ENCODE results near the gene UCP2. TPM values are rescaled to one million over a fixed set of nuclear protein-coding genes. Genes with fewer than 3 reads are reported as not detected.

The UCP2 gene, protein sequence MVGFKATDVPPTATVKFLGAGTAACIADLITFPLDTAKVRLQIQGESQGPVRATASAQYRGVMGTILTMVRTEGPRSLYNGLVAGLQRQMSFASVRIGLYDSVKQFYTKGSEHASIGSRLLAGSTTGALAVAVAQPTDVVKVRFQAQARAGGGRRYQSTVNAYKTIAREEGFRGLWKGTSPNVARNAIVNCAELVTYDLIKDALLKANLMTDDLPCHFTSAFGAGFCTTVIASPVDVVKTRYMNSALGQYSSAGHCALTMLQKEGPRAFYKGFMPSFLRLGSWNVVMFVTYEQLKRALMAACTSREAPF
- total RNA-seq (100 to 1,000 TPM in 1 of 9 donors, 10 to 100 TPM in 8; 13.7 to 170 (median 19.7) TPM), polyA plus RNA-seq (10 to 100 TPM; 11.9 to 20.2 TPM)
- long read RNA-seq, donor 1, transcript UCP2-201 (8 exons, 2,113 nt), result major isoform, 7 of 7 reads
- long read RNA-seq, donor 1, partial matches to known transcripts, result 0 of 7 reads
- long read RNA-seq, donor 1, other reads (novel, unspliced or antisense), result 0 of 7 reads
- long read RNA-seq, donor 2, transcript UCP2-201 (8 exons, 2,113 nt), result major isoform, 23 of 25 reads
- long read RNA-seq, donor 2, partial matches to known transcripts, result 0 of 25 reads
- long read RNA-seq, donor 2, other reads (novel, unspliced or antisense), result 2 of 25 reads
- long read RNA-seq, donor 3, transcript UCP2-201 (8 exons, 2,113 nt), result major isoform, 11 of 15 reads
- long read RNA-seq, donor 3, partial matches to known transcripts, result 0 of 15 reads
- long read RNA-seq, donor 3, other reads (novel, unspliced or antisense), result 3 of 15 reads

DNA sequence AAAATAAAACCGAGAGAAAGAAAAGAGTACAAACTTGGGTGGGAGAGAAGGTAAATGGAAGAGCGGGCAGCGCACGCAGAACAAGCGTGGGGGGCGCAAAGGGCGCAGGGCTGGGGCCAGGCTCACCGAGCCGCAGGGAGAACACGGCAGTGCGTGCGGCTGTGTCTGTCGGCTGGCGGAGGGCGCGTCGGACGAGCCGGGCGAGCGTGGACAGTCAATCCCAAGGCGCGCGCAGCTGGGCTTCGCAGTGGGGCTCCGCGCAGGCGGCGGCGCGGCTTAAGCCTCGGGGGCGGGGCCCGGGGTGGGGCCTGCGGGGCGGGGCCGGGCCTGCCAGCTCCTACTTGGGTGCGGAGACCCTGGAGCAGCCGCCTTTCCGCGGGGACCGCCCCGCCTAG lies at the start of gene UCP2:
Gene UCP2 (minus strand): TSS at position 249 of the 395 bp plus-strand sequence. CDS start 4,465 bp downstream, outside the sequence.
- Histone ChIP-seq H3K4me3 (peak within 1 kb of the TSS; percentile 25 to 85 (median 62)), H3K4me1 (peaks cover 0 to 47% (median 14%) of the 10 kb centered on the region in 12 donors), H3K27me3 (no peaks in the 10 kb centered on the region), H3K36me3 (peaks cover 0 to 38% (median 4%) of the 10 kb centered on the region in 9 donors), H3K27ac (peak within 1 kb of the TSS; percentile 6 to 91 (median 84)), H3K9me3 (no peaks in the 10 kb centered on the region)
- peak; percentile 83 to 94 (median 87) for DNase-seq
- intact Hi-C loops (cut with DNase I), result loop anchor here in 4 of 10 donors (2.0 to 10.0 kb wide), 5 partner anchors 35 to 192 kb away; partner anchors contain the start of genes C2CD3 (in 2 of the 4) and PPME1 (in 2 of the 4)
- TF ChIP-seq POLR2A (IDR thresholded peaks at IDR 0.05), result no peak
- TF ChIP-seq, protein P1, sequence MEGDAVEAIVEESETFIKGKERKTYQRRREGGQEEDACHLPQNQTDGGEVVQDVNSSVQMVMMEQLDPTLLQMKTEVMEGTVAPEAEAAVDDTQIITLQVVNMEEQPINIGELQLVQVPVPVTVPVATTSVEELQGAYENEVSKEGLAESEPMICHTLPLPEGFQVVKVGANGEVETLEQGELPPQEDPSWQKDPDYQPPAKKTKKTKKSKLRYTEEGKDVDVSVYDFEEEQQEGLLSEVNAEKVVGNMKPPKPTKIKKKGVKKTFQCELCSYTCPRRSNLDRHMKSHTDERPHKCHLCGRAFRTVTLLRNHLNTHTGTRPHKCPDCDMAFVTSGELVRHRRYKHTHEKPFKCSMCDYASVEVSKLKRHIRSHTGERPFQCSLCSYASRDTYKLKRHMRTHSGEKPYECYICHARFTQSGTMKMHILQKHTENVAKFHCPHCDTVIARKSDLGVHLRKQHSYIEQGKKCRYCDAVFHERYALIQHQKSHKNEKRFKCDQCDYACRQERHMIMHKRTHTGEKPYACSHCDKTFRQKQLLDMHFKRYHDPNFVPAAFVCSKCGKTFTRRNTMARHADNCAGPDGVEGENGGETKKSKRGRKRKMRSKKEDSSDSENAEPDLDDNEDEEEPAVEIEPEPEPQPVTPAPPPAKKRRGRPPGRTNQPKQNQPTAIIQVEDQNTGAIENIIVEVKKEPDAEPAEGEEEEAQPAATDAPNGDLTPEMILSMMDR (IDR thresholded peaks at IDR 0.05), result no peak
- 1 to 3% (median 2%) methylated on average over 27 to 43 of the region's 43 CpGs for WGBS, 4 donors
- peak; percentile 76 to 93 (median 88) for ATAC-seq

DNA sequence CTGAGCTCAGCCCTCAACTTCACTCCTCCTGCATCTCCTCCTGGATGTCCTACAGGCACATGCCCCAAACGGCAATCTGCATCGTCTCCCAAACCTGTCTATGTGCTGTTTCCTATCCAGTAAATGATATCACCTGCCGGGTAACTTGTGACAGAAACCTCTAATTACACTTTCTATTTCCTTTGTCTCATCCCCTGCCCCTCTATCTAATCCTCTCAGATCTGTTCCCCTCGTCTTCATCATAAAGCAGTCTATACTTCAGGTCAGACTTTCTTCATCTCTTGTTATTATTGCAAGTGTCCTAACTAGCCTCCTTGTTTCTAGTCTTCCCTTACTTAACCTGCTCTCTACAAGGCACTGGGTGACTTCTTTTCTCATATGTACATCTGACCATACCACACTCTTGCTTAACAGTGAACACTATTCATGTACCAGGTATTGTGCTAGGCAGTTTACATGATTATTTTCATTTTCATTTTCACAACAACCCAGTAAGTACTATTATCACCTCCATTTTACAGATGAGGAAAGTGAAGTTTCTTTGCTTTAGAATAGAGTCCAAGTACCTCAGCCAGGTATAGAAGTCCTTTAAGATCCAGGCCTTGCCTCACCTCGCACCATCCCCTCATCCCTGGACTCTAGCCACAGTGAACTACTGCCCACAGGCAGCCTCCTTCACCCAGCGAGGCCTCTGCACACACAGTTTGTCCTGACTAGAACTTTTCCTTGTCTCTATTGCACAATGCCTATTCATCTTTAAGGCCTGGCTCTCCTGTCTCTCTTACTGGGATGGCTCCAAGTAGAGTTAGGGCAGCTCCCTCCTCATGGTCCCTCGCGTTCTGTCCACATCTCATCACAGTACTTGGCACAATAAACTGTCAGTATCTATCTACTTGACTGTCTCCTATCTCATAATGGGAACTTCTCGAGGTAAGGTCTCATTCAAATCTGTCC lies 48.4 kb upstream of the UCP2 start:
- peaks cover 0 to 85% (median 56%) of the 10 kb centered on the region in 9 donors for H3K36me3 ChIP-seq
- no peaks in the 10 kb centered on the region for H3K27me3 ChIP-seq
- no peak overlapping the region for H3K4me3 ChIP-seq
- ATAC-seq, result no peak
- no peaks in the 10 kb centered on the region for H3K9me3 ChIP-seq
- peaks cover 0 to 15% (median 0%) of the 10 kb centered on the region in 12 donors for H3K4me1 ChIP-seq
- WGBS, 4 donors, result 80 to 86% (median 83%) methylated on average over 9 of the region's 9 CpGs
- H3K27ac ChIP-seq, result peak overlapping the region in 1 of 12 donors; percentile 53
- intact Hi-C loops (cut with DNase I), result no loop called here
- DNase-seq, result no peak
- TF ChIP-seq POLR2A (IDR thresholded peaks at IDR 0.05), result no peak
- TF ChIP-seq, protein P1 (IDR thresholded peaks at IDR 0.05), result no peak

DNA sequence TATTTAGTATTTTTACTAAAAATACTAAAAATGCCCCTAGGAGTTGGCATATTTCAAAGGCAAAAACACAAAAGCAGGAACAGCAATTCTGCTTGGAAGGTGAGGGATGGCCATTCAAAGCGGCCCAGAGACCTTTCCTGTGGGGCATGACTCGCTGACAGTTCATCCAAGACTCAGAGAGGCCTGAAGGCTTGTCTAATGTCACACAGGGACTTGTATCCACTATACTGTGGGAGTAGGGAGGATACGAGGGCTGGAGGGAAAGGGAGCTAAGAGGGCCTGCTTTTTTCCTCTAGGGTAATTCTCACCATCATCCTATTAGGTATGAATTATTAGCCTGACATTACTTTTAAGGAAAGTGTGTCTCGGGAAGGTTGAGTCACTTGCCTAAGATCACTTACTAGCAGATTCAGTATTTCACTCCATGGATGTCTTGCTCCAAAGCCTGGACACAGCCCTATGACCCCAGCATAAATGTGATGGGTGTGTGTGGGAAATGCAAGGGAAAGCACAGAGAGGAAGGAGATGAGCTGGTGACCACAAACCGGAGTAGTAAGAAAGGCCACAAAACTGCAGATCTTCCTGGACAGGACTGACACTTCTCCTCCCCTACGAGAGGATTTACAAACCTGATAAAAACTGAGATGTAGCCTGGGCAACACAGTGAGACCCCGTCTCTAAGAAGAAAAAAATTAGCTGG lies 43.0 kb upstream of the UCP2 start:
- H3K4me3 ChIP-seq, result no peak overlapping the region
- intact Hi-C loops (cut with DNase I), result loop anchor here in 1 of 10 donors (10.0 kb wide), 1 partner anchor 61 kb away; no protein-coding TSS in a partner anchor
- peaks cover 0 to 54% (median 7%) of the 10 kb centered on the region in 9 donors for H3K36me3 ChIP-seq
- no peaks in the 10 kb centered on the region for H3K9me3 ChIP-seq
- H3K27me3 ChIP-seq, result no peaks in the 10 kb centered on the region
- peak overlapping the region in 1 of 12 donors; percentile 97 for H3K27ac ChIP-seq
- H3K4me1 ChIP-seq, result peaks cover 0 to 63% (median 2%) of the 10 kb centered on the region in 12 donors
- WGBS, 4 donors, result 87 to 94% (median 92%) methylated on average over 7 of the region's 7 CpGs
- TF ChIP-seq, protein P1 (IDR thresholded peaks at IDR 0.05), result no peak
- no peak for TF ChIP-seq POLR2A (IDR thresholded peaks at IDR 0.05)
- ATAC-seq (no peak), DNase-seq (no peak)

Data from heart left ventricle (tissue), 16 donors.